HG03354 (cell line): Measurements from ENCODE around the gene ZNF786.
"Not testable (repeated sequence)": the region's sequence is repeated elsewhere in the genome, so short reads cannot be mapped to it uniquely, and the experiment has no call there.

ENCODE experiments used
- ATAC-seq: cut with Tn5 transposase; IDR thresholded peaks from one replicate; pipeline ENCODE4 v1.9.1; 2021; ENCODE audit warnings: mild to moderate bottlenecking; ENCODE audit not compliant: unreplicated experiment, poor library complexity, severe bottlenecking

ZNF786 gene

DNA sequence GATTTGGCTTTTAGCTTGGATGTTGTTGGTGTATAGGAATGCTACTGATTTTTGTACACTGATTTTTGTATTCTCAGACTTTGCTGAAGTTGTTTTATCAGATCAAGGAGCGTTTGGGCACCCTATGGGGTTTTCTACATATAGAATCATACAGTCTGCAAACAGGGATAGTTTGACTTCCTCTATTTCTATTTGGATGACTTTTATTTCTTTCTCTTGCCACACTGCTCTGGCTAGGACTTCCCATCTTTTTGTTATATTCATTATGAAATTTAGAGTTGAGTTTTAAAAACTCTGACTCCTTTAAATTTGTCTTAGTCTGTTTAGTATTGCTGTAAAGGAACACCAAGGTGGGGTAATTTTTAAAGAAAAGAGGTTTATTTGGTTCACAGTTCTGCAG lies 4.7 kb downstream of the ZNF786 start:
- no peak for ATAC-seq

DNA sequence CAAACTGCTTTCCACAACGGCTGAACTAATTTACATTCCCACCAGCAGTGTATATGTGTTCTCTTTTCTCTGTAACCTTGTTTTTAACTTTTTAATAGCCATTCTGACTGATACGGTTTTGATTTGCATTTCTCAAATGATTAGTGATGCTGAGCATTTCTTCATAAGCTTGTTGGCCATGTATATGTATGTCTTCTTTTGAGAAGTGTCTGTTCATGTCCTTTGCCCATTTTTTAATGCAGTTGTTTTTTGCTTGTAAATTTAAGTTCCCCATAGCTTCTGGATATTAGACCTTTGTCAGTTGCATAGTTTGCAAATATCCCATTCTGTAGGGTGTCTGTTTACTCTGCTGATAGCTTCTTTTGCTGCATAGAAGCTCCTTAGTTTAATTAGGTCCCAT lies 6.1 kb downstream of the ZNF786 start:
- ATAC-seq: no peak

DNA sequence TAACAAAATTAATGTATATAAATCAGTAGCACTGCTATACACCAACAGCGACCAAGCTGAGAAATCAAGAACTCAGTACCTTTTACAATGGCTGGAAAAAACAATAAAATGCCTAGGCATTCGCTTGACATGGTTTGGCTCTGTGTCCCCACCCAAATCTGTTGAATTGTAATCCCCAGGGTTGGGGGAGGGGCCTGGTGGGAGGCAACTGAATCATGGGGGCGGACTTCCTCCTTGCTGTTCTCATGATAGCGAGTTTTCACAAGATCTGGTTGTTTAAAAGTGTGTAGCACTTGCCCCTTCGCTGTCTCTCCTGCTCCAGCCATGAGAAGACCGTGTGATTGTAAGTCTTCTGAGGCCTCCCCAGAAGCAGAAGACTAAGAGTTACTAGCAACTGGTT lies 8.6 kb downstream of the ZNF786 start:
- ATAC-seq: no peak

DNA sequence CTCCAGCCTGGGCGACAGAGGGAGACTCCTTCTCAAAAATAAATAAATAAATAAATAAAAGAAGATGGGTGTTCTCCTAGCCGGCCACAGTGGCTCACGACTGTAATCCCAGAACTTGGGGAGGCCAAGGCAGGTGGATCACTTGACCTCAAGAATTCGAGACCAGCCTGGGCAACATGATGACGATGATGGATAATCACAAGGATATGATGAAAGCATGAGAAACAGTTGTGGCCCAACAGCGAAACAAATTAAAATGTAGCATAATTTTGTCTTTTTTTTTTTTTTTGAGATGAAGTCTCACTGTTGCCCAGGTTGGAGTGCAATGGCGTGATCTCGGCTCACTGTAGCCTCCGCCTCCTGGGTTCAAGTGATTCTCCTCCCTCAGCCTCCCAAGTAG lies 12.9 kb downstream of the ZNF786 start:
- ATAC-seq: no peak

DNA sequence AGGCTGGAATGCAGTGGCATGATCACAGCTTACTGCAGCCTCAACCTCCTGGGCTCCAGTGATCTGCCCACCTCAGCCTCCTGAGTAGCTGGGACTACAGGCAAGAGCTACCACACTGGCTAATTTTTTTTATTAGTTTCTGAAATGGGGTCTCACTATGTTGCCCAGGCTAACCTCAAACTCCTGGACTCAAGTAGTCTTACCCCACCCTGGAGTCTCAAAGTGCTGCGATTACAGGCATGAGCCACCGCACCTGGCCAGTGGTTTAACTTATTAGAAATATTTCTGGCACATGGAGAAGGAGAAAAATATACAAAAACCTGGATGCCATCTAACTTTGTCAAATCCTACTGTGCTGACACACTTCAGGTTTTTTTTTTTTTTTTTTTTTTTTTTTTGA lies 15.2 kb downstream of the ZNF786 start:
- no peak for ATAC-seq

GRCh38 chr7:149074116-149074885 lies 16.2 kb downstream of the ZNF786 start:
- ATAC-seq: no peak

DNA sequence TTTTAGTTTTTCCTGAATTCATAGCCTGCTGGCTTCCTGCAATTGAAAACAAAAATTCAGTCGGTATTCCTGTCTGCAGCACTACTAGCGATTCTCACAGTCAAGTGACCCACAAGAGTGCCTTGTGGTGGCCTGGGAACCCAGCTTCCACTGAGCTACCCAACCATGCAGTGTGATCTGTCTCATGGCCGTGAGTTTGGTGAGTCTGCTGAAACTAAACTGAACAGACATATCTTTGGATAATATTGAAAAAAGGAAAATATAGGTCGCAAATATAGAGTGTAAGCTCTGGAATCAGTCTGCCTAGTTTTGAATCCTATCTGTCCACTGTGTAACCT lies 18.1 kb downstream of the ZNF786 start:
- ATAC-seq: no peak

DNA sequence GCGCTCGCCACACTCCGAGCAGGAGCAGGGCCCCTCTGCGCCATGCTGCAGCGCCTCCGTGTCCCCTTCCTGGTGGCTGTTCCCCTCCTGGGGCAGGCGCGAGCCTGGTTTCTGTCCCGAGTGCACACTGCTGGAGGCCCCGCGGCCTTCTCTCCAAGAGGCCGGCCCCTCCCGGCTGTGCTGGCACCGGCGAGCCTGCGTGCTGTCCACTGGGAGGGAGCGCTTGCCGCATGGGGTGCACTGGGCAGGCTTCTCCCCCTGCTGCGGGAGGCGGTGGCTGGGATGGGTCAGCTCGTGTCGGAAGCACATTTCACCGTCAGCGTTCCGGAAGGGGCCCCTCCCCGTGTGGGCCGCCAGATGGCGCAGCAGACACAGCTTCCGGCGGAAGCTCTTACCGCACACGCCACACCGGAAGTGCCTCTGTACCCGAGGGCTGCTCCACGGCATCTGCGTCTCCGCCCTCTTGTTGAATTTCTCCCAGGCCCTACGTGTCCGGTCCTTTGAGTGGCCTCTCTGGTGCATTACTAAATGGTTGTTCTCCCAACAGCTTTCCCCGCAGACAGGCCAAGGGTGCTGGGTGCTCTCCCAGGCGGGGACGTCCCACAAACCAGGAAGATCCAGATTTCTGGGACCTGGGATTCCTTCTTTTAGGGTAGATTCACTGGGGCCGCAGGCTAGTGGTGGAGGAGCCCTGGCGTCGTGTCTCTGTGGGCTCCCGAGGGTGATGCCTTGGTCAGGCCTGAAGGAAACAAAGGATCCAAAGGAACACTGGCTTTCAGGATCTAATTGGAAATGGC lies 18.7 kb downstream of the ZNF786 start:
- ATAC-seq: peak; percentile 52

- no peak for ATAC-seq
Measured at GRCh38 chr7:149071182-149071635, 19.3 kb downstream of the ZNF786 start.

- ATAC-seq: no peak
Measured at GRCh38 chr7:149070372-149071125, 20.0 kb downstream of the ZNF786 start.

DNA sequence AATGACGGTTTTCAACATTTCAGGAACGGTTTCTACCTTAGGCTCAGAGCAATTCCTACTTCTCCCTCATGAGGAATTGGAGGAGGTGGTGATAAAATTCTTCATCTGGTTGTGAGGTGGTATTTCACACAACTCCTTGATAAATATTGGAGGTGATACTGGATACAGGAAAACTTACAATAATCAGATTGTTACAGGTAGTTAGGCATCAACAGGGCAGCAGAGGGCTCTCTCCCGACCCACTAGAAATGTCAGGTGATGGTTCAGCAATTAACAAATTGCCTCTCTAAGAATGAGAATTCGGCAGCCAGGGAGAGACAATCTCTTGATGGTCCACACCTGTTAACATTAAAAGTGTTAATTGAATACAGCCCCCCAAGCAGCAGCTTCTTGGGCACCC lies 22.6 kb downstream of the ZNF786 start:
- no peak for ATAC-seq

DNA sequence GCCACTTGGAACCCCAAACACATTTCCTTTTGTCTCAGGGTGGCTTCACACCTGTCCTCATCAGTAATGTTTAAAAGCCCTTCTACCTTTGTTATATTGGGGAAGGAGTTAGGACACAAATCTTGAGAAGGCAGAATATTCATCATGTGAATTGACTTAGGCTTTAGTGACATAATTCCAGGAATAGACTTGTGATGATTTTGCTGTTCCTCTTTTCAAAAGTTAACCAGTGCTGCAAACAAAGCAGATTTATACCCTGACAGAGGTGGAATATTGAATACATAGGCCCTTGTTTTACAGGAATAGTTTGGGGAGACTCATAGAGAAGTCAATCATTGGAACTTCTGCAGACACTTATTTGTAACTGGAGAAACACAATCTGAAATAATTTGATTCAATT lies 27.0 kb downstream of the ZNF786 start:
- no peak for ATAC-seq

- not testable (repeated sequence) for ATAC-seq
Measured at GRCh38 chr7:149062217-149062899, 28.2 kb downstream of the ZNF786 start.

DNA sequence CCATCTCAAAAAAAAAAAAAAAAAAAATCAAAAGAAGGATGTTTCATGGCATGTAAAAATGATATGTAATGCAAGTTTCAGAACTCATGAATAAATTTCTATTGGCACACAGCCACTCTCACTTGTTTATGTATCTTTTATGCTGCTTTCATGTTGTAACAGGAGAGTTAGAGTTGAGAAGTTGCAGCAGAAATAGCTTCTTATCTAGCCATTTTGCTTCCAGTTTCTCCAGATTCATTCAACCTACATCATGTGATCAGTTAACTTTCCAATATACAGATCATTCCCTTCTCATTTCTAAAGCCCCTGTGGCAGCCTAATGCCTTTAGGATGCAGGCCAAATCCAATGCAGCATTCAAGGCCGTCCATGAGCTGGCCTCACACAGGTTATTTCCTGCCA lies 30.4 kb downstream of the ZNF786 start:
- ATAC-seq: no peak

- no peak for ATAC-seq
Measured at GRCh38 chr7:149053885-149054284, 36.6 kb downstream of the ZNF786 start.

- ATAC-seq: no peak
Measured at GRCh38 chr7:149053384-149053783, 37.1 kb downstream of the ZNF786 start.

- ATAC-seq: no peak
Measured at GRCh38 chr7:149050941-149051340, 39.6 kb downstream of the ZNF786 start.

GRCh38 chr7:149048805-149049204 lies 41.7 kb downstream of the ZNF786 start:
- ATAC-seq: no peak

DNA sequence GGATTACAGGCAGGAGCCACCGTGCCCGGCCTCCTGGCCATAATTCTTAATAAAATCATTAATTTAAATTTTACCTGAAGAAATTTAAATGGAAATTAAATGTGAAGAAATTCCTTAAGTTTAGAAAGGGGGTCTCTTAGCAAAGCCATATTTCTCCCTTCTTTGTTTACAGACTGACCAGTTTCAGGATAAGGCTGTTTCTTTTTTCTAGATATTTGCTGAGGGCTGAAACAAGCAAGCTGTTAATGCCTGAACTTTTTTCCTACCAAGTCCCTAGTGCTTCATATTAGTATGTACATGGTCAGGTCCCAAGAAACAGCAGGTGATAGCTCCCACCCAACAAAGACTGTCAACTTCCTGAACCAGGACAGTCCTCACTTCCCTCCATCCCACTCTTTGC lies 44.1 kb downstream of the ZNF786 start:
- no peak for ATAC-seq

DNA sequence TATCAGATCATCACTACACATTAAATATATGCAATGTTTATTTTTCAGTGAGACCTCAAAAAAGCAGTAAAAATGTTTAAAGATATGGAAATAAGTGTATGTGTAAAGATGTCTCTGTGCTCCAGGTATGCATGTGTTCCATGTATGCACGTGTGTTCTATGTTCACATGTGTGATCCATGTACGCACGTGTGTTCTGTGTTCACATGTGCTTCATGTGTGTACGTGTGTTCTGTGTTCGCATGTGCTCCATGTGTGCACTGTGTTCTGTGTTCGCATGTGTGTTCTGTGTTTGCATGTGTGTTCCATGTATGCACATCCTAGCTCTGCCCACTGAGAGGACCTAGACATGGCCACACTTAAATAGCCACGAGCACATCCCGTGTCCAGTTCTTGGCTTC lies 46.6 kb downstream of the ZNF786 start:
- no peak for ATAC-seq
